Astrocyte of the cerebellum (primary cell): ENCODE results near the gene STK32C.

Source experiments
- DNase-seq: peaks from one replicate; pipeline ENCODE4 v3.0.0-alpha.2; 2011; ENCODE audit warnings: low read depth
- H3K4me3 ChIP-seq: 2 replicates; pipeline ENCODE4 v1.5.1; 2011; ENCODE audit warnings: mild to moderate bottlenecking, low read depth, low read length, moderate library complexity
- in situ Hi-C: cut with HindIII; loops from 2 replicates; pipeline ENCODE4 v1.10.0; 2017; ENCODE audit warnings: low sequenced_read_pairs
- TF ChIP-seq, protein P1 (sequence below): IDR thresholded peaks from 2 replicates; pipeline ENCODE4 v1.5.1; 2012; ENCODE audit warnings: low read length, low read depth, moderate library complexity, mild to moderate bottlenecking; ENCODE audit errors: missing control alignments

STK32C gene

DNA sequence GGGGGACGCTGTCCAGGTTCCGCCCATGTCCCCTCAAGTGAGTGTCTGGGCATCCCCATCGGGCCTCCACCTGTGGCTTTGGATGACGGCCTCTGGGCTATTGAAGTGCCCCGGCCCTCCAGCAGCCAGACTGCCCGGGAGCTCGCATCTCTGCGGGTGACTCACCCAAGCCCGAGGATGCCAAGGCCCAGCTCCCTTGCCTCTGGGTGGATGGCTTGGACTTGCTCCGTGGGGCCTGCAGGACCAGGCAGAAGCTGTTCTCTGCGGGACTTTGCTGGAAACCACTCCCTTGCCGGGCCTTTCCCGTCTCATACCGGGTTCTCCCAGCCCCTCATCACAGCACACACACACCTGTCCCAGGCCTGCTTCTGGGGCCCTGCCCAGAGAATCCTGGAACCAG lies 98.6 kb downstream of the STK32C start:
- in situ Hi-C loops, result loop anchor here (10.0 kb wide), 1 partner anchor 136 kb away; no protein-coding TSS in a partner anchor
- TF ChIP-seq, protein P1, sequence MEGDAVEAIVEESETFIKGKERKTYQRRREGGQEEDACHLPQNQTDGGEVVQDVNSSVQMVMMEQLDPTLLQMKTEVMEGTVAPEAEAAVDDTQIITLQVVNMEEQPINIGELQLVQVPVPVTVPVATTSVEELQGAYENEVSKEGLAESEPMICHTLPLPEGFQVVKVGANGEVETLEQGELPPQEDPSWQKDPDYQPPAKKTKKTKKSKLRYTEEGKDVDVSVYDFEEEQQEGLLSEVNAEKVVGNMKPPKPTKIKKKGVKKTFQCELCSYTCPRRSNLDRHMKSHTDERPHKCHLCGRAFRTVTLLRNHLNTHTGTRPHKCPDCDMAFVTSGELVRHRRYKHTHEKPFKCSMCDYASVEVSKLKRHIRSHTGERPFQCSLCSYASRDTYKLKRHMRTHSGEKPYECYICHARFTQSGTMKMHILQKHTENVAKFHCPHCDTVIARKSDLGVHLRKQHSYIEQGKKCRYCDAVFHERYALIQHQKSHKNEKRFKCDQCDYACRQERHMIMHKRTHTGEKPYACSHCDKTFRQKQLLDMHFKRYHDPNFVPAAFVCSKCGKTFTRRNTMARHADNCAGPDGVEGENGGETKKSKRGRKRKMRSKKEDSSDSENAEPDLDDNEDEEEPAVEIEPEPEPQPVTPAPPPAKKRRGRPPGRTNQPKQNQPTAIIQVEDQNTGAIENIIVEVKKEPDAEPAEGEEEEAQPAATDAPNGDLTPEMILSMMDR, result no peak
- DNase-seq, result no peak
- no peak overlapping the region for H3K4me3 ChIP-seq

DNA sequence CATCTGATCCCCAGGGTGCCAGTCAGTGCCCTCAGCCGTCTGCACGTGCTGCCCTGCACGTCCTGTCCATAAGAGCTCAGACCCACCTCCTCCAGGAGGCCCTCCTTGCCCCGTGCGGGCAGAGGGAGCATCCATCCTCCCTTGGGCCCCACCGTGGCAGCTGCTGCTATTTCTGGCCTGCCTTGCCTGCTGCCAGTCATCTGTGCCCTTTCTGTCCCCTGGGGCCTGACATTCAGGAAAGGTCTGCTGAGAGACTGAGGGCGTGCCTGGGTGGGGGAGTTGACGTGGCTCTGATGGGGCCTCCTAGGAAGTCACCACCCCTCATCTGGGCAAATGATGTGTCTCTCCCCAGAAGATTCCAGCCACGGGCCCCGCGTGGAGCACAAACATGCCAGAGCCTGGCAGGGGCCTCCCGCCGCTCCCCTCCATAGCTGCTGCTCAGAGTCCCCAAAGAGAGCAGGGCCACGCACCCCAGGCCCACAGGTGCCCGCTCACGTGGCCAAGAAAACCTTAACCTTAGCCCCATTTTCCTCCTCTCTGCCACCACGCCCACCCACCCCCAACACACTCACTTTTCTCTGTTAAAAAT lies 99.2 kb downstream of the STK32C start:
- no peak overlapping the region for H3K4me3 ChIP-seq
- DNase-seq, result no peak
- TF ChIP-seq, protein P1, result no peak
- in situ Hi-C loops, result loop anchor here (10.0 kb wide), 1 partner anchor 136 kb away; no protein-coding TSS in a partner anchor

- no peak overlapping the region for H3K4me3 ChIP-seq
- DNase-seq, result no peak
- in situ Hi-C loops, result loop anchor here (10.0 kb wide), 1 partner anchor 137 kb away; no protein-coding TSS in a partner anchor
- TF ChIP-seq, protein P1, result no peak
Observed at GRCh38 chr10:132207536-132208461, 100.0 kb downstream of the STK32C start.

GRCh38 chr10:132206806-132207535 lies 100.8 kb downstream of the STK32C start:
- in situ Hi-C loops, result loop anchor here (10.0 kb wide), 1 partner anchor 138 kb away; no protein-coding TSS in a partner anchor
- no peak for DNase-seq
- no peak overlapping the region for H3K4me3 ChIP-seq
- TF ChIP-seq, protein P1, result no peak

GRCh38 chr10:132206377-132206745 lies 101.4 kb downstream of the STK32C start:
- in situ Hi-C loops, result loop anchor here (10.0 kb wide), 1 partner anchor 138 kb away; no protein-coding TSS in a partner anchor
- H3K4me3 ChIP-seq, result no peak overlapping the region
- no peak for DNase-seq
- TF ChIP-seq, protein P1, result no peak
